Stimulated activated CD8-positive, alpha-beta memory T cell treated with anti-CD3 and anti-CD28 coated beads, Interleukin-4, amount 100 ng/mL, for 24 hours (primary cell): ENCODE results near the gene FRMD3.

Experiments used
- DNase-seq: peaks from one replicate; pipeline ENCODE4 v3.0.0-alpha.2; 2020; ENCODE audit warnings: low read depth

Gene FRMD3

GRCh38 chr9:83538172-83538889 is at the start of gene FRMD3:
FRMD3 (minus strand) TSS chr9:83538401; CDS start chr9:83538231, 170 bp downstream.
- no peak for DNase-seq

- no peak for DNase-seq
These were observed 46.8 kb upstream of the FRMD3 start for GRCh38 chr9:83584995-83585394.

- DNase-seq: no peak
These were observed 45.2 kb upstream of the FRMD3 start for GRCh38 chr9:83583151-83584014.

DNA sequence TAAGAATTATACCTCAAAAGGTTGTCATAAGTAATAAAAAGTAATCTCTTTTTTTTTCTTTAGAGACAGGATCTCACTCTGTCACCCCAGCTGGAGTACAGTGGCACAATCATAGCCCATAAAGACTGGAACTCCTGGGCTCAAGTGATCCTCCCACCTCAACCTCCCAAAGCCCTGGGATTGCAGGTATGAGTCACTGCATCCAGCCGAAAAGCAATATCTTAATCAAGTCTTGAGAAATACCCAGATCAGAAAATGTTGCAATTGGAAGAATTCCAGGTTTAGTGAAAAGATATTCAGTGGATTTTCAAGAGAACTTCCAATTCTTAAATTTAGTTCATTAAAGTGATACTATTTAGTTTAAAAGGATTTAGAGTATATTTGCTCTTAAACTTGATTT is 43.8 kb upstream of the FRMD3 start:
- no peak for DNase-seq

- DNase-seq: no peak
These were observed 36.3 kb upstream of the FRMD3 start for GRCh38 chr9:83574482-83574881.

- DNase-seq: no peak
These were observed 34.3 kb upstream of the FRMD3 start for GRCh38 chr9:83572524-83572923.

GRCh38 chr9:83570359-83570758 is 32.2 kb upstream of the FRMD3 start:
- no peak for DNase-seq

- DNase-seq: no peak
These were observed 31.1 kb upstream of the FRMD3 start for GRCh38 chr9:83569326-83569725.

DNA sequence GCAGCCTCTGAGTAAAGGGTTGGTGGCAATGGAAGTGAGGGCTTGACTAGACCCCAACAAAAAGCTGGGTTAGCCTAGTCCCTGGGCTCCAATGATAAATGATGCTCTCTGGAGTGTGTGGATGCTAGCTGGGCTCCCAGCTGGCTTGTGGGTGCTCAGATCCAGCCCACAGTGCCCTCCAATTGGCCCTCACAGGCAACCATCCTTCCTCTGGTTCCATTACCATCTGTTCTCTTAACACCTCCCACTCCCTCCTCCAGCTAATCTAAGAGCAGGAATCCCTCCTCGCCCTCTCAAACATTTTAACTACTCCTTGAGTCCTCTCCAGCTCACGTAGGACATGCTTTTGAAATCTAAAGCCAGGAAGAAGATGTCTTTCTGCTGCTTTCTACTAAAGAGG is 25.2 kb upstream of the FRMD3 start:
- no peak for DNase-seq

GRCh38 chr9:83560169-83560826 is 22.1 kb upstream of the FRMD3 start:
- no peak for DNase-seq

- DNase-seq: no peak
These were observed 19.6 kb upstream of the FRMD3 start for GRCh38 chr9:83557771-83558170.

GRCh38 chr9:83557317-83557716 is 19.1 kb upstream of the FRMD3 start:
- DNase-seq: no peak

GRCh38 chr9:83554278-83554677 is 16.1 kb upstream of the FRMD3 start:
- DNase-seq: no peak

GRCh38 chr9:83544002-83544698 is 5.9 kb upstream of the FRMD3 start:
- DNase-seq: no peak

DNA sequence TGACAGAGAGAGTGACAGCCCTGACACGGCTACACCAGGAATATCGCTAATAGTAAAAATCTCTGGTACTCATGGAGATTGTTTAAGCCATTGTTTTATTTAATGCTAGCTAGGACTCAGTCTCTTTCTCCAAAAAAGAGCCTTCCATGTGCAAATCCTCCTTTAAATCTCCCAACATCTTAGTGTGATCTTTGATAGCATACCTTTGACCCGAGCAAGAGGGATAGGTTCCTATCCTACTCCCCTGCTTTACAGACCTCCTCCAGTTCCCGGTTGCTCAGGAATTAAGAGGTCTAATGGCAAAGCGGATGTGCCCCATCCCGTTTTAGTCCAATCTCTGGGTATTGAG is 663 bp upstream of the FRMD3 start:
- no peak for DNase-seq

DNA sequence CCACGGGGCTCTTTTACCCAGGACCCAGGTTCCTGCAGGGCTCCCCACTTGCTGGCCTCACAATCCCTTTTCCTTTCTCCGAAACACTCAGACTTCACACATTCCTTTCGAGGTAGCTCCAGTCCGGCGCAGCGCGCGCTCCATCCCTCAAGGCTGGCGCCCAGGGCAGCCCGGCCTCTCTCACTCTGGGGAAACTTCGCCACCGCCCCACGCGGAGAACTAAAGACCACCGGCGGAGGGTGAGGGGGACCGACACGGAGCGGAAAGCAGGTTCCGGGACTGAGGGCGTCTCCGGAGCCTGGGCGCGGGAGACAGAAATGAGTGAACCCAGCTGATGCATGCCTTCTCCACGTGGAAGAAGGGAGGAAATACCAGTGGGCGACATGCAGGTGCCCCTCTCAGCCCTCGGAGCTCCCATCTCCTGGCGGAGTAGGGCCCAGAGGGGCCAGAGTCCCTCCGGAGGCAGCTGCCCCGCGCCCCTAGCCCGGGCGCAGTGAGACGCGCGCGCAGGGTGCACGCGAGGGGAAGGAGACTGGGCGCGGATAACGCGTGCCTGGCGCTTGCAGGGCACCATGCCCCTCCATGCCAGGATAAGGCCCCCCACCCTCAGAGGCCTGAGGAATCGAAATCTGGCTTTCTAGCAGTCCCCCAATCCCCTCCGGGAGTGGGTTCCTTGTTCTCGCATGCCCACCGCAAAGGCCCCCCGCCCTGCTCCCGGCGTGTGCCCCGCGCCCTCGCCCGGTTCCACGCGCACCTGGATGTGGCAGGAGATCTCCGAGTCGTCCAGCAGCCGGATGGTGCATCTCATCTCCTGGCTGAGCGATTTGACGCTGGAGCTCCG is 650 bp downstream of the FRMD3 start:
- no peak for DNase-seq

DNA sequence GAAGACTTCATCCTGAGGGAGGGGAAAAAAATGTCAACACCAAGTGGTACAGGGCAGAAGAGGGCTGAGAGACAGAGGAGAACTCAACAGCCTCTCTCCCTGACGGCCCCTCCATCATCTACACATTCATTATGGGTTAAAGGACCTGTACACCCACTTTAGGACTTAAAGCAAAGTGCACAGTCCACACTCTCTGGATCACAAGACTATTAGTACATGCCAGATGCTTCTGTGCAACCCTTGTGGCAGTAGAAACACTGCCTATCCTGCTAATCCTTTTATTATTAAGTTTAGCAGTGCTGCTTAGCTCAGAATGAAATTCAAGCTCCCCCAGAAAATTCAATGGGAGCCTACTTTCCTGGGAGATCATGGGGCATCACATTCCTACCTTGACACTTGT is 1.9 kb downstream of the FRMD3 start:
- no peak for DNase-seq

DNA sequence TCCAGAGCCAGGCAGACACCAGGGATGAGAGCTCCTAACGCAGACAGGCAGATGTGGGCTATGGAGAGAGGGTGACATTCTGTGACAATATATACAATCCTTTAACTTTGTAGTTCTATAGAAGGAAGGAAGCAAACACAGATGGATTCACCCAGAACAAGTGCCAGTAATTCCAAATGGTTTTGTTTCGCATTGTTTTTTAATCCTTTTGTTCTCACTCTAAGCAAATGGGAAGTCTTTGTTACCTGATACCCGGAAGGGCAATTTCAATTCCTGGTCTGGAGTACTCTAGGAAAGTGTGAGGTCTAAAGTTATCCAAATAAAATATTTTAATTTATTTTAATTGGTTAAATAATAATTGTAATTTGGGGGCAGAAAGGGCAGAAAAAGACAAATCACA is 2.5 kb downstream of the FRMD3 start:
- DNase-seq: no peak

GRCh38 chr9:83533296-83533695 is 4.9 kb downstream of the FRMD3 start:
- DNase-seq: no peak

- DNase-seq: no peak
These were observed 11.3 kb downstream of the FRMD3 start for GRCh38 chr9:83526901-83527300.

DNA sequence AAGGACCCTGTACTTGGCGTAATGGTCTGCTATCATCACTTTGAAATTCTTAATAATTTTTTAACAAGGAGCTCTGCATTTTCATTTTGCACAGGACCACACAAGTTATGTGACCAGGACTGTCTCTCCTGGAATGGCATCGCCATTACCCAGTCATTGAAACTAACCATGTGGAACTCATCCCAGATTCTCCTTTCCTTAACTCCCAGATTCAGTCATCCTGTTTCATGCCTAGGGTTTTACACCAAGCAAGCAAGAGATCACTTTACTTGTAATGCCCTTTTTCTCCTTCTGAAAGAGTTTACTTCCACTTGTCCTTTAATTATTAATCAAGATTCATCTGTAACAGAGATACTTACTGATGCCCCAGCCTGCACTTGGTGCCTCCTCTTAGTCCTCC is 12.0 kb downstream of the FRMD3 start:
- no peak for DNase-seq

- DNase-seq: no peak
These were observed 14.5 kb downstream of the FRMD3 start for GRCh38 chr9:83523684-83524083.
